HEK293 (cell line): ENCODE data around the gene RBM20.

ENCODE experiments used
- CTCF ChIA-PET: fragments of 350-600 bp; formaldehyde crosslinking; extraction: SDS; loops from one replicate; lab custom pipeline; 2021; ENCODE audit warnings: antibody characterized with exemption; lab: Yijun Ruan, JAX
- POLR2A ChIA-PET: fragments of 300-600 bp; formaldehyde crosslinking; extraction: SDS; loops from one replicate; lab custom pipeline; 2020; ENCODE audit warnings: antibody characterized with exemption, inconsistent platforms; lab: Yijun Ruan, JAX
- H3K27ac ChIP-seq: fragments of 200-500 bp; sonication (Bioruptor generic); 2 replicates; pipeline ENCODE4 v1.5.1; 2014; ENCODE audit warnings: low read depth, low read length, control low read depth, inconsistent platforms; ENCODE audit errors: extremely low read depth
- H3K36me3 ChIP-seq, 2 experiments: fragments of 200-500 bp in 1 of 2; sonication (Bioruptor generic) in 1 of 2; 1 replicate in 1 of 2; 2 replicates in 1 of 2; pipeline ENCODE4 v1.5.1; 2014 to 2017; ENCODE audit warnings: inconsistent platforms in 2 of 2, low read length in 2 of 2; ENCODE audit not compliant: control insufficient read depth in 2 of 2, insufficient read depth in 1 of 2
- H3K4me1 ChIP-seq: fragments of 200-500 bp; sonication (Bioruptor generic); 2 replicates; pipeline ENCODE4 v1.5.1; 2014; ENCODE audit warnings: mild to moderate bottlenecking, low read length, inconsistent platforms; ENCODE audit not compliant: control insufficient read depth, insufficient read depth
- H3K4me3 ChIP-seq: 2 replicates; pipeline ENCODE4 v1.5.1; 2011; ENCODE audit warnings: low read depth, mild to moderate bottlenecking, control low read depth, low read length, moderate library complexity
- H3K9me3 ChIP-seq: fragments of 200-500 bp; sonication (Bioruptor generic); 2 replicates; pipeline ENCODE4 v1.5.1; 2014; ENCODE audit warnings: low read depth, low read length, inconsistent platforms; ENCODE audit not compliant: control insufficient read depth, insufficient read depth
- AEBP2 ChIP-seq: fragments of 450-650 bp; formaldehyde crosslinking; IDR thresholded peaks from 2 replicates; pipeline ENCODE4 v1.5.1; 2016; ENCODE audit warnings: missing biosample characterization, missing genetic modification characterization, borderline replicate concordance
- EGR2 ChIP-seq: fragments of 450-650 bp; formaldehyde crosslinking; IDR thresholded peaks from 2 replicates; pipeline ENCODE4 v1.5.1; 2016; ENCODE audit warnings: low read depth, missing biosample characterization, missing genetic modification characterization
- GLIS2 ChIP-seq: fragments of 450-650 bp; formaldehyde crosslinking; IDR thresholded peaks from 2 replicates; pipeline ENCODE4 v1.5.1; 2016; ENCODE audit warnings: missing biosample characterization, missing genetic modification characterization
- KLF16 ChIP-seq: fragments of 450-650 bp; formaldehyde crosslinking; IDR thresholded peaks from 2 replicates; pipeline ENCODE4 v1.5.1; 2017; ENCODE audit warnings: missing biosample characterization, missing genetic modification characterization
- MYNN ChIP-seq: fragments of 450-650 bp; formaldehyde crosslinking; IDR thresholded peaks from 2 replicates; pipeline ENCODE4 v1.5.1; 2016; ENCODE audit warnings: missing biosample characterization, missing genetic modification characterization, borderline replicate concordance
- PRDM4 ChIP-seq: fragments of 450-650 bp; formaldehyde crosslinking; IDR thresholded peaks from 2 replicates; pipeline ENCODE4 v1.5.1; 2017; ENCODE audit warnings: missing biosample characterization, missing genetic modification characterization
- RBAK ChIP-seq: fragments of 450-650 bp; formaldehyde crosslinking; IDR thresholded peaks from 2 replicates; pipeline ENCODE4 v1.5.1; 2016; ENCODE audit warnings: missing biosample characterization, missing genetic modification characterization
- WT1 ChIP-seq: fragments of 450-650 bp; formaldehyde crosslinking; IDR thresholded peaks from 2 replicates; pipeline ENCODE4 v1.5.1; 2016; ENCODE audit warnings: missing biosample characterization, missing genetic modification characterization
- YY2 ChIP-seq: fragments of 450-650 bp; formaldehyde crosslinking; IDR thresholded peaks from 2 replicates; pipeline ENCODE4 v1.5.1; 2016; ENCODE audit warnings: missing biosample characterization, missing genetic modification characterization
- ZNF132 ChIP-seq: fragments of 450-650 bp; formaldehyde crosslinking; IDR thresholded peaks from 2 replicates; pipeline ENCODE4 v1.5.1; 2017; ENCODE audit warnings: missing biosample characterization, missing genetic modification characterization, borderline replicate concordance
- ZNF280C ChIP-seq: fragments of 450-650 bp; formaldehyde crosslinking; IDR thresholded peaks from 2 replicates; pipeline ENCODE4 v1.5.1; 2016; ENCODE audit warnings: missing biosample characterization, missing genetic modification characterization
- ZNF488 ChIP-seq: fragments of 450-650 bp; formaldehyde crosslinking; IDR thresholded peaks from 2 replicates; pipeline ENCODE4 v1.5.1; 2016; ENCODE audit warnings: missing biosample characterization, missing genetic modification characterization
- ZNF544 ChIP-seq: fragments of 450-650 bp; formaldehyde crosslinking; IDR thresholded peaks from 2 replicates; pipeline ENCODE4 v1.5.0; 2017; ENCODE audit warnings: missing biosample characterization, missing genetic modification characterization
- ZNF560 ChIP-seq: fragments of 450-650 bp; formaldehyde crosslinking; IDR thresholded peaks from 2 replicates; pipeline ENCODE4 v1.5.1; 2017; ENCODE audit warnings: missing biosample characterization, missing genetic modification characterization, borderline replicate concordance
- ZNF585B ChIP-seq: fragments of 450-650 bp; formaldehyde crosslinking; IDR thresholded peaks from 2 replicates; pipeline ENCODE4 v1.5.1; 2016; ENCODE audit warnings: missing biosample characterization, missing genetic modification characterization
- ZNF621 ChIP-seq: fragments of 450-650 bp; formaldehyde crosslinking; IDR thresholded peaks from 2 replicates; pipeline ENCODE4 v1.5.1; 2017; ENCODE audit warnings: missing biosample characterization, missing genetic modification characterization
- ZNF639 ChIP-seq: fragments of 450-650 bp; formaldehyde crosslinking; IDR thresholded peaks from 2 replicates; pipeline ENCODE4 v1.5.1; 2016; ENCODE audit warnings: missing biosample characterization, missing genetic modification characterization
- ZNF658 ChIP-seq: fragments of 450-650 bp; formaldehyde crosslinking; IDR thresholded peaks from 2 replicates; pipeline ENCODE4; 2016; ENCODE audit warnings: missing biosample characterization, missing genetic modification characterization
- ZNF664 ChIP-seq: fragments of 450-650 bp; formaldehyde crosslinking; IDR thresholded peaks from 2 replicates; pipeline ENCODE4 v1.5.1; 2016; ENCODE audit warnings: missing biosample characterization, missing genetic modification characterization
- ZNF76 ChIP-seq: fragments of 450-650 bp; formaldehyde crosslinking; IDR thresholded peaks from 2 replicates; pipeline ENCODE4; 2016; ENCODE audit warnings: low read depth, missing biosample characterization, missing genetic modification characterization, borderline replicate concordance
- ZNF785 ChIP-seq: fragments of 450-650 bp; formaldehyde crosslinking; IDR thresholded peaks from 2 replicates; pipeline ENCODE4 v1.5.1; 2016; ENCODE audit warnings: missing biosample characterization, missing genetic modification characterization
- TF ChIP-seq, protein P1 (sequence below): fragments of 450-650 bp; formaldehyde crosslinking; IDR thresholded peaks from 2 replicates; pipeline ENCODE4 v1.5.0; 2017; ENCODE audit warnings: missing biosample characterization, missing genetic modification characterization, borderline replicate concordance
- TF ChIP-seq, protein P2 (sequence below): IDR thresholded peaks from 2 replicates; pipeline ENCODE4 v1.6.1; 2011; ENCODE audit warnings: mild to moderate bottlenecking, low read depth, low read length, borderline replicate concordance

RBM20 gene

GRCh38 chr10:110863956-110864355 lies 219.8 kb downstream of the RBM20 start:
- H3K4me1 ChIP-seq, result peaks cover 20% of the 10 kb centered on the region; the same call in 1 of the 2 replicates
- H3K9me3 ChIP-seq, result no peaks in the 10 kb centered on the region
- no peak for TF ChIP-seq ZNF132 (tag by site-specific recombination)
- no peak for TF ChIP-seq ZNF488
- TF ChIP-seq ZNF560 (tag by site-specific recombination), result no peak
- no peak for TF ChIP-seq MYNN (tag by site-specific recombination)
- TF ChIP-seq ZNF664, result no peak
- TF ChIP-seq YY2 (tag by site-specific recombination), result no peak
- TF ChIP-seq ZNF76 (tag by site-specific recombination), result no peak
- no peak for TF ChIP-seq WT1 (tag by site-specific recombination)
- TF ChIP-seq RBAK (tag by site-specific recombination), result no peak
- TF ChIP-seq ZNF585B (tag by site-specific recombination), result no peak
- TF ChIP-seq, protein P1, sequence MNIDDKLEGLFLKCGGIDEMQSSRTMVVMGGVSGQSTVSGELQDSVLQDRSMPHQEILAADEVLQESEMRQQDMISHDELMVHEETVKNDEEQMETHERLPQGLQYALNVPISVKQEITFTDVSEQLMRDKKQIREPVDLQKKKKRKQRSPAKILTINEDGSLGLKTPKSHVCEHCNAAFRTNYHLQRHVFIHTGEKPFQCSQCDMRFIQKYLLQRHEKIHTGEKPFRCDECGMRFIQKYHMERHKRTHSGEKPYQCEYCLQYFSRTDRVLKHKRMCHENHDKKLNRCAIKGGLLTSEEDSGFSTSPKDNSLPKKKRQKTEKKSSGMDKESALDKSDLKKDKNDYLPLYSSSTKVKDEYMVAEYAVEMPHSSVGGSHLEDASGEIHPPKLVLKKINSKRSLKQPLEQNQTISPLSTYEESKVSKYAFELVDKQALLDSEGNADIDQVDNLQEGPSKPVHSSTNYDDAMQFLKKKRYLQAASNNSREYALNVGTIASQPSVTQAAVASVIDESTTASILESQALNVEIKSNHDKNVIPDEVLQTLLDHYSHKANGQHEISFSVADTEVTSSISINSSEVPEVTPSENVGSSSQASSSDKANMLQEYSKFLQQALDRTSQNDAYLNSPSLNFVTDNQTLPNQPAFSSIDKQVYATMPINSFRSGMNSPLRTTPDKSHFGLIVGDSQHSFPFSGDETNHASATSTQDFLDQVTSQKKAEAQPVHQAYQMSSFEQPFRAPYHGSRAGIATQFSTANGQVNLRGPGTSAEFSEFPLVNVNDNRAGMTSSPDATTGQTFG (tag by site-specific recombination), result no peak
- TF ChIP-seq ZNF639 (tag by site-specific recombination), result no peak
- no peak for TF ChIP-seq ZNF785 (tag by site-specific recombination)
- TF ChIP-seq ZNF658, result no peak
- no peak for TF ChIP-seq ZNF621
- TF ChIP-seq PRDM4 (tag by site-specific recombination), result no peak
- TF ChIP-seq EGR2 (tag by site-specific recombination), result no peak
- TF ChIP-seq GLIS2 (tag by site-specific recombination), result no peak
- H3K4me3 ChIP-seq, result no peak overlapping the region
- CTCF ChIA-PET, result no interaction called here
- no peak overlapping the region for H3K27ac ChIP-seq
- no peaks in the 10 kb centered on the region for H3K36me3 ChIP-seq
- POLR2A ChIA-PET, result no interaction called here

- Histone ChIP-seq H3K4me3 (no peak overlapping the region), H3K36me3 (no peaks in the 10 kb centered on the region), H3K9me3 (no peaks in the 10 kb centered on the region), H3K27ac (no peak overlapping the region), H3K4me1 (peaks cover 17% of the 10 kb centered on the region; the same call in 1 of the 2 replicates)
- POLR2A ChIA-PET, result interaction anchor here (1.0 kb wide), 1 partner anchor 91 kb away, joined by 3 read pairs; no protein-coding TSS in a partner anchor
- CTCF ChIA-PET, result interaction anchor here (1.0 kb wide), 1 partner anchor 29 kb away, joined by 4 read pairs; no protein-coding TSS in a partner anchor
- TF ChIP-seq ZNF76 (tag by site-specific recombination), result no peak
- TF ChIP-seq ZNF544 (tag by site-specific recombination), result no peak
- no peak for TF ChIP-seq AEBP2 (tag by site-specific recombination)
- TF ChIP-seq ZNF280C (tag by site-specific recombination), result no peak
- TF ChIP-seq, protein P2, sequence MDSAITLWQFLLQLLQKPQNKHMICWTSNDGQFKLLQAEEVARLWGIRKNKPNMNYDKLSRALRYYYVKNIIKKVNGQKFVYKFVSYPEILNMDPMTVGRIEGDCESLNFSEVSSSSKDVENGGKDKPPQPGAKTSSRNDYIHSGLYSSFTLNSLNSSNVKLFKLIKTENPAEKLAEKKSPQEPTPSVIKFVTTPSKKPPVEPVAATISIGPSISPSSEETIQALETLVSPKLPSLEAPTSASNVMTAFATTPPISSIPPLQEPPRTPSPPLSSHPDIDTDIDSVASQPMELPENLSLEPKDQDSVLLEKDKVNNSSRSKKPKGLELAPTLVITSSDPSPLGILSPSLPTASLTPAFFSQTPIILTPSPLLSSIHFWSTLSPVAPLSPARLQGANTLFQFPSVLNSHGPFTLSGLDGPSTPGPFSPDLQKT, result no peak
- no peak for TF ChIP-seq KLF16 (tag by site-specific recombination)
These were observed 220.6 kb downstream of the RBM20 start for GRCh38 chr10:110864662-110865140.
